ENCODE results near the gene SPDYE1.
"Not testable (repeated sequence)": the region's sequence is repeated elsewhere in the genome, so short reads cannot be mapped to it uniquely, and the experiment has no call there.

Gene SPDYE1, protein sequence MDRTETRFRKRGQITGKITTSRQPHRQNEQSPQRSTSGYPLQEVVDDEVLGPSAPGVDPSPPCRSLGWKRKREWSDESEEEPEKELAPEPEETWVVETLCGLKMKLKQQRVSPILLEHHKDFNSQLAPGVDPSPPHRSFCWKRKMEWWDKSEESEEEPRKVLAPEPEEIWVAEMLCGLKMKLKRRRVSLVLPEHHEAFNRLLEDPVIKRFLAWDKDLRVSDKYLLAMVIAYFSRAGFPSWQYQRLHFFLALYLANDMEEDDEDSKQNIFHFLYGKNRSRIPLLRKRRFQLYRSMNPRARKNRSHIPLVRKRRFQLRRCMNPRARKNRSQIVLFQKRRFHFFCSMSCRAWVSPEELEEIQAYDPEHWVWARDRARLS

GRCh38 chr7:43997532-43997931, at the start of gene SPDYE1:
Gene SPDYE1 (plus strand): TSS chr7:43997897. CDS start chr7:43999950, 2,053 bp downstream.
- not testable (repeated sequence) for DNase-seq (ENCODE audit: extremely low read depth in 1 of 2, low read depth in 1 of 2)

DNA sequence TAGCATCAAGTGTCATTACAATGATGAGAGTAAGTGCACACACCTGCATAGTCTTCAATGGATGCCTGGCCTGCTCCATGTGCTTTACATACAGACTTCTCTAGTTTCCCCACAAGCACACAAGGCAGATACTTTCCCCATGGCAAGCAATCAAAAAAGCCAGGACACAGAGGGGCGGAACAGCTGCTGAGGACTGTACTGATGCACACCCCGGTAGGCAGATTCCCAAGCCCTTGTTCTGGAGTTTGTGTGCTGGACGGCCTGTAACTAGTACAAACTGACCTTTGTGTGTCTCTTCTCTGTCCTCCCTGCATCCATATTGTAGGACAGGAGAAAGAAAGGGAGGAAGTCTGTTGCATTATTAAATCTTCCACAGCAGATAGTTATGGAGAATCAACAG, 45.7 kb upstream of the SPDYE1 start:
- no peak for DNase-seq (ENCODE audit: extremely low read depth in 1 of 2, low read depth in 1 of 2)

GRCh38 chr7:43953071-43953470, 44.6 kb upstream of the SPDYE1 start:
- no peak for DNase-seq (ENCODE audit: extremely low read depth in 1 of 2, low read depth in 1 of 2)

DNA sequence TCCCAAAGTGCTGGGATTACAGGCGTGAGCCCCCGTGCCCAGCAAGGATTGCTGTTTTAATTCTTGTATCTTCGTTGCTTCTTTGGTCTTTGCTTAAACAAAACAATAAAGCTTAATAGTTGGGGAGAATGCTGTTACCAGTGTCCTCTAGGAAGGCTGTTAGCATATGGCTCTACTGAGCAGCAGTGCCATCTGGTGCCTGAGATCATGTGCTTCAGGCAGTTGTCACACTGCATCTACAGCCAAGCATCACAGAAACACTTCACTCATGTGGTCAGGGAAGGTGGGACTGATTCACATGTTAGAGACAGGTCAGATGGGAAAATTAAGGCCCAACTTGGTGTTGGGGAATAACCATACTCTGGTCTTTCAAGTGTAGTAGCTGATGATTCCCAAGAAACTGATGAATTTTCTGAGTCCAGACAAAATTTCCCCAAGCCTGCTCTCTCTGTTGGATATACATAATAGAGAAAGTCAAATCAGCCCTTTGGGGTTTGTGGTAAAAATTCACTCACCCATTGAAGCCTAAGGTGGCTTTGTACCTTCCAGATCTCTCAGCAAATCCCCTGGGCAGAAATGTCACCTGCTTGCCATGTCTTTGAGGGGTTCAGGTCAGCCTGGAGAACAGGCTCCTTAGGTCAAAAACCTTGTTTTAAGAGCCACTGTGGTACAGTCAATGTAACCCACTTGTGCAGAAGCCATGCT, 43.0 kb upstream of the SPDYE1 start:
- no peak for DNase-seq (ENCODE audit: extremely low read depth in 1 of 2, low read depth in 1 of 2)

DNA sequence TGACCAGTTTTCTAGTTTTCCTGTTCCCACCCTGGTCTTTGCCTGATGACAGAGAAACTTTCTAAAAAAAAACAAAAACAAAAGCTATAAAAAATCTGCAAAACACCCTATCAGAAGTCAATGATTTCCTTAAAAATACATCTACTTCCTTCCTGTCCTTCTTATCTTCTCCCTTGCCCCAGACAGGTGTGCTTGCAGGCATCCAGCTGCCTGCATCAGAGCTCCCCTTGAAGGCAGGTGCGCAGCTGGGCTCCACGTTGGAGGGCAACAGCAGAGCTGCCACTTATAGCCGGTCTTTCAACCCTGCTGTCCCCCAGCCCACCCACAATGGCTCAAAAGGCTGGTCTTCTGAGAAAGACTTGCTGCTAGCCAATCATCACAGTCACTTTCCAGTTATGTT, 41.7 kb upstream of the SPDYE1 start:
- DNase-seq (ENCODE audit: extremely low read depth in 1 of 2, low read depth in 1 of 2), result no peak

DNA sequence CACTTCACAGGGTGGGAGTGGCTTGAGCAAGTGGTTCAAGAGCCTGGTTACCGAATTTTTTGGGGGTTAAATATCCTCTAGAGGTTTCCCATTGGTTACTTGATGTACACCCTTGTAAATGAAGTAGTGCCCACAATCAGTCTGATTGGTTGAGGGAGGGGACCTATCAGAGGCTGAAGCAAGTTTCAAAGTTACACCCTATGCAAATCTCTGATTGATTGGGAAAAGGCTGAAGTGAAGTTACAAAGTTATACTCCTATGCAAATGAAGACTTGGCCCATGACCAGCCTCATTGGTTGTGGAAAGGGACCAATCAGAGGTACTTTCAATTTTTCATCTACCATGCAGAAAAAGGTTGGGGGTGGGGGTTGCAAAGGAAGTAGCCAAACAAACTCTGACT, 36.8 kb upstream of the SPDYE1 start:
- no peak for DNase-seq (ENCODE audit: extremely low read depth in 1 of 2, low read depth in 1 of 2)

- DNase-seq (ENCODE audit: extremely low read depth in 1 of 2, low read depth in 1 of 2), result not testable (repeated sequence)
Measured at GRCh38 chr7:43966392-43966791, 31.3 kb upstream of the SPDYE1 start.

- not testable (repeated sequence) for DNase-seq (ENCODE audit: extremely low read depth in 1 of 2, low read depth in 1 of 2)
Measured at GRCh38 chr7:43968172-43969040, 29.3 kb upstream of the SPDYE1 start.

- DNase-seq (ENCODE audit: extremely low read depth in 1 of 2, low read depth in 1 of 2), result not testable (repeated sequence)
Measured at GRCh38 chr7:43969586-43969985, 28.1 kb upstream of the SPDYE1 start.

DNA sequence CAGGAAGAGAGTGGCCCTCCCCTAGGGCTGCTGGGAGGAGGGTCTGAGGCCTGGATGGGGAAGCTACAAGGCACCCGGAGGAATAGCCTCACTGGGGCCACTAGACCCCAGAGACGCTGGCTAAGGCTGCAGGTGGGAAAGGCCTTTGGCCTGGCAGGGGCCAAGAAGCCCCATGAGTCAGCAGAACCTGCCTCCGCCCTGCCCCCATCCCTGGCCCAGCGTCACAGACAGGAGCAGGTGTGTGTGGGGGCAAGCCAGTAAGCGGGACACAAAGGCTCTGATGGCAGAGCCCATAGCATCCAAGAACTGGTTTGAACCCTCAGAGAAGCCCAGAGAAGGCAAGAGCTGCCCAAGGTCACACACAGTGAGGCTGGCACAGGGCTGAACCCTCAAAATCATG, 27.0 kb upstream of the SPDYE1 start:
- not testable (repeated sequence) for DNase-seq (ENCODE audit: extremely low read depth in 1 of 2, low read depth in 1 of 2)

DNA sequence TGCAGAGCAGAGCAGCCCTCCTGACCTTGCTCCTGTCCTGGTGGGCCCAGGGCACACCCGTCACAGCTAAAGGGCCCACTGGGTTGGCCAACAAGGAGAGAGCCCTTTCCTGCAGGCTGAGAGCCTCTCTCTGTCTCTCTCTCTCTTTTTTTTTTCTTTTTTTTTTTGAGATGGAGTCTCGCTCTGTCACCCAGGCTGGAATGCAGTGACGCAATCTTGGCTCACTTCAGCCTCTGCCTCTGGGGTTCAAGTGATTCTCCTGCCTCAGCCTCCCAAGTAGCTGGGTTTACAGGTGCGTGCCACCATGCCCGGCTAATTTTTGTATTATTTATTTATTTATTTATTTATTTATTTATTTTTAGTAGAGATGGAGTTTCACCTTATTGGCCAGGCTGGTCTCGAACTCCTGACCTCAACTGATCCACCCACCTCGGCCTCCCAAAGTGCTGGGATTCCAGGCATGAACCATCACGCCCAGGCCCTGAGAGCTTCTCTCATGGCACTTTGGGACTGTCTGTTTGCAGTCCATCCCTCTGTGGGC, 23.6 kb upstream of the SPDYE1 start:
- not testable (repeated sequence) for DNase-seq (ENCODE audit: extremely low read depth in 1 of 2, low read depth in 1 of 2)

- DNase-seq (ENCODE audit: extremely low read depth in 1 of 2, low read depth in 1 of 2), result not testable (repeated sequence)
Measured at GRCh38 chr7:43974725-43975482, 22.8 kb upstream of the SPDYE1 start.

- no peak for DNase-seq (ENCODE audit: extremely low read depth in 1 of 2, low read depth in 1 of 2)
Measured at GRCh38 chr7:43977525-43977924, 20.2 kb upstream of the SPDYE1 start.

DNA sequence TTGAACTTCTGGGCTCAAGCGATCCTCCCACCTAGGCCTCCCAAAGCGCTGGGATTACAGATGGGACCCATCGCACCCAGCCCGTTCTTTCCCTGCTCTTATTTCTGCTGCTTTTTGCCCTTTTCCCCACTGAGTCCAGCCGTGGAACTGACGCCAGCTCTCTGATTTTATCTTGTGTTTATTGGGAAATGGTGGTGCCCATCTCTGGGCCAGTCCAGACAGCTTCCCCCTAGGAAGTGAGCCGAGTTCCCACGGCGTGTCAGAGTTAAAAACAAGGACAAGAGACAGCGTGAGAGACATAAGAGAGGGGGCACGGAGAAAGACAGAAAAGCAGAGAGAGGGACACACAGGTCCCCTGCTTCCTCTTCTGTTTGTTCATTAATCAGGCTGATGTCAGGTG, 19.6 kb upstream of the SPDYE1 start:
- not testable (repeated sequence) for DNase-seq (ENCODE audit: extremely low read depth in 1 of 2, low read depth in 1 of 2)

- not testable (repeated sequence) for DNase-seq (ENCODE audit: extremely low read depth in 1 of 2, low read depth in 1 of 2)
Measured at GRCh38 chr7:43982848-43983247, 14.8 kb upstream of the SPDYE1 start.

- DNase-seq (ENCODE audit: extremely low read depth in 1 of 2, low read depth in 1 of 2), result not testable (repeated sequence)
Measured at GRCh38 chr7:43983736-43984135, 14.0 kb upstream of the SPDYE1 start.

GRCh38 chr7:43985904-43986864, 11.5 kb upstream of the SPDYE1 start:
- DNase-seq (ENCODE audit: extremely low read depth in 1 of 2, low read depth in 1 of 2), result peak; percentile 65 to 79

DNA sequence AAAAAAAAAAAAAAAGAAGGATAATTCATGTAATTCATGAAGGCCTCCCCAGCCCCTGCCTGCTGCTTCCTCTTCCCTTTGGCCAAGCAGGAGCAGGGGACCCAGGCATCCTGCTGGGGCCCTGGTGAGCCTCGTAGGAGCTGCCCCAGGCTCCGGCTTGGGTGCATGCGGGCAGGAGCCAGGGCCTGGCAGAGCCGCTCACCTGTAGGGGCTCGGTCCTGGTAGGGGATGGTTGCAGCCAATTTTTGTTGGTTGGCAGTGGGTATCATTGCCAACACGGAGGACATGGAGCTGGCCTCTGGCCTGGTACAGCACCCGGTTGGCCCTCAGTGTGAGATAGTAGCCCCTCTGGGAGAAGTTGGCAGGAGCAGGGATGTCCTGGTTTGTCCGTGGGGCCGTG, 10.2 kb upstream of the SPDYE1 start:
- not testable (repeated sequence) for DNase-seq (ENCODE audit: extremely low read depth in 1 of 2, low read depth in 1 of 2)

GRCh38 chr7:43990011-43990585, 7.6 kb upstream of the SPDYE1 start:
- DNase-seq (ENCODE audit: extremely low read depth in 1 of 2, low read depth in 1 of 2), result not testable (repeated sequence)

All from stimulated activated CD8-positive, alpha-beta memory T cell treated with anti-CD3 and anti-CD28 coated beads, Interleukin-7, amount 100 ng/mL, for 48 hours (primary cell).